ENCODE data around the gene ADCK1. TPM values are rescaled to one million over a fixed set of nuclear protein-coding genes. Genes with fewer than 3 reads are reported as not detected.

Gene ADCK1
- total and polyA plus RNA-seq, 9 of the 15 experiments (the other 6 are each of a cell fraction or from before 2014, with no cell fraction given), result 2.8 to 8.9 (median 4.3) TPM

GRCh38 chr14:77908847-77909246 lies 108.9 kb downstream of the ADCK1 start:
- POLR2A ChIA-PET, result no interaction called here
- in situ Hi-C loops (cut with MboI) (no loop called here), intact Hi-C loops (cut with micrococcal nuclease) (no loop called here)
- Histone ChIP-seq H4K20me1 (replicated peaks; ENCODE audit: control insufficient read depth, insufficient read depth, low read length) (no peaks in the 10 kb centered on the region), H3K27me3 (ENCODE audit: control insufficient read depth in 2 of 2, insufficient read depth in 2 of 2, low read length in 2 of 2) (no peaks in the 10 kb centered on the region), H3K4me2 (ENCODE audit: insufficient read depth, low read length) (no peak overlapping the region), H3K4me3 (no peak overlapping the region), H3K27ac (ENCODE audit: extremely low read depth, low read depth, low read length) (peak overlapping the region; percentile 5; the same call in 2 of the 3 replicates), H3K36me3 (ENCODE audit: control insufficient read depth, insufficient read depth, low read length) (no peaks in the 10 kb centered on the region; the same call in 1 of the 3 replicates), H2AFZ (ENCODE audit: low read depth, low read length) (peak overlapping the region; percentile 38; the same call in 1 of the 2 replicates), H3K9ac (ENCODE audit: insufficient read depth in 1 of 2, low read depth in 2 of 2, low read length in 2 of 2) (no peak overlapping the region; a peak in 1 of 4 replicates), H3K4me1 (replicated peaks in 1 of 2; ENCODE audit: control insufficient read depth in 2 of 2, insufficient read depth in 2 of 2, low read length in 2 of 2) (peaks cover 32 to 33% of the 10 kb centered on the region in 2 experiments; a peak in 4 of 5 replicates), H3K9me1 (ENCODE audit: control insufficient read depth, insufficient read depth, low read length) (no peaks in the 10 kb centered on the region), H3K79me2 (ENCODE audit: control insufficient read depth, insufficient read depth, low read length) (no peaks in the 10 kb centered on the region), H3K9me3 (replicated peaks; ENCODE audit: control insufficient read depth, insufficient read depth, low read depth, low read length) (no peaks in the 10 kb centered on the region)
- CTCF ChIA-PET (ENCODE audit: low intra/inter-chr PET ratio), result no interaction called here
- no peak for FAIRE-seq
- DNase-seq (ENCODE audit: extremely low read depth in 1 of 4, low spot score in 3 of 4), result peak; percentile 27 to 59 (median 46)
- BruUV-seq (replicated peaks), result no TSS peak
- ATAC-seq, result peak; percentile 55
- no CpG with 5 or more reads among the region's 4 CpGs for WGBS (ENCODE audit: insufficient coverage, low coverage, missing lambda C conversion rate)
- TF ChIP-seq ZNF551 (CRISPR knock-in tag; IDR thresholded peaks at IDR 0.05), result no peak
- no peak for TF ChIP-seq ZNF263 (CRISPR knock-in tag; IDR thresholded peaks at IDR 0.05; ENCODE audit: borderline replicate concordance)
- no peak for TF ChIP-seq SMC3 (conservative IDR thresholded peaks at IDR 0.05; ENCODE audit: insufficient read depth, low read depth, low read length)
- TF ChIP-seq SPI1 (IDR thresholded peaks at IDR 0.05; ENCODE audit: borderline replicate concordance, low read depth, low read length), result peak; percentile 22; the same call in 1 of the 2 replicates
- TF ChIP-seq ZNF830 (CRISPR knock-in tag; IDR thresholded peaks at IDR 0.05), result no peak
- no peak for TF ChIP-seq ZKSCAN1 (IDR thresholded peaks at IDR 0.05; ENCODE audit: low read depth, low read length)
- TF ChIP-seq CTBP1 (IDR thresholded peaks at IDR 0.05; ENCODE audit: borderline replicate concordance), result peak; percentile 35; the same call in 1 of the 2 replicates
- TF ChIP-seq ZNF384 (IDR thresholded peaks at IDR 0.05; ENCODE audit: low read depth, low read length), result peak; percentile 55
- no peak for TF ChIP-seq PCBP2 (IDR thresholded peaks at IDR 0.05; ENCODE audit: low read depth, low read length, poor library complexity, severe bottlenecking)
- TF ChIP-seq ID3 (CRISPR knock-in tag; IDR thresholded peaks at IDR 0.05), result no peak
- no peak for TF ChIP-seq ID3 (tag; IDR thresholded peaks at IDR 0.05)
- no peak for TF ChIP-seq ZNF696 (CRISPR knock-in tag; conservative IDR thresholded peaks at IDR 0.05)
- no peak for TF ChIP-seq CHAMP1 (IDR thresholded peaks at IDR 0.05)
- TF ChIP-seq CEBPB (tag; IDR thresholded peaks at IDR 0.05), result peak; percentile 78
- no peak for TF ChIP-seq PTTG1 (tag; IDR thresholded peaks at IDR 0.05; ENCODE audit: low read depth)
- no peak for TF ChIP-seq JUND (IDR thresholded peaks at IDR 0.05; ENCODE audit: borderline replicate concordance, low read depth, low read length)
- TF ChIP-seq JUND (tag; IDR thresholded peaks at IDR 0.05; ENCODE audit: borderline replicate concordance, low read depth, low read length), result peak; percentile 21; the same call in 1 of the 3 replicates
- TF ChIP-seq, protein P1, sequence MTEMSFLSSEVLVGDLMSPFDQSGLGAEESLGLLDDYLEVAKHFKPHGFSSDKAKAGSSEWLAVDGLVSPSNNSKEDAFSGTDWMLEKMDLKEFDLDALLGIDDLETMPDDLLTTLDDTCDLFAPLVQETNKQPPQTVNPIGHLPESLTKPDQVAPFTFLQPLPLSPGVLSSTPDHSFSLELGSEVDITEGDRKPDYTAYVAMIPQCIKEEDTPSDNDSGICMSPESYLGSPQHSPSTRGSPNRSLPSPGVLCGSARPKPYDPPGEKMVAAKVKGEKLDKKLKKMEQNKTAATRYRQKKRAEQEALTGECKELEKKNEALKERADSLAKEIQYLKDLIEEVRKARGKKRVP (CRISPR knock-in tag; IDR thresholded peaks at IDR 0.05), result no peak
- TF ChIP-seq ZNF512 (tag; IDR thresholded peaks at IDR 0.05), result no peak

Data from K562 (cell line).